Stimulated activated CD8-positive, alpha-beta memory T cell treated with anti-CD3 and anti-CD28 coated beads, Interleukin-15, amount 100 ng/mL, for 48 hours (primary cell): ENCODE measurements around the gene NPEPL1.

Experiments used
- DNase-seq, 2 donors: peaks; one replicate each; pipeline ENCODE4 v3.0.0-alpha.2; 2020; ENCODE audit warnings: low read depth in 2 of 2

Gene NPEPL1

DNA sequence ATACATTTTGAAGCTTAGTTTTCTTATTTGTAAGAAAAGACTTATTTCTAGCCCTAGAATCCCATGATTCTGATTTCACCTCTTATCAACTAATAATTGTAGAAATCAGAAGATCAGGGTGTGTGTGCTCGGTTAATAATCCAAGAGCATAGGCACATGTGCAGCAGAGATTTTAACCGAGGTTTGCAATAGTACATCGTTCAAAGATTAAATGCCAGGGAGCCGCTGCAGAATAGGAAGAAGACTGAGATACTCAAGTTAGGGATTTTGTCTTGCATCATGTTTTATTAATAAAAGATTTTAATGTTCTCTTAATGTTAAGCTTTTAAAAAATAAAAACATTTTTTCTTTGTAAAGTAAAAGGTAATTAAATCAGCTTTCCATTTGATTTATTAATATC lies 34.6 kb upstream of the NPEPL1 start:
- DNase-seq = no peak

DNA sequence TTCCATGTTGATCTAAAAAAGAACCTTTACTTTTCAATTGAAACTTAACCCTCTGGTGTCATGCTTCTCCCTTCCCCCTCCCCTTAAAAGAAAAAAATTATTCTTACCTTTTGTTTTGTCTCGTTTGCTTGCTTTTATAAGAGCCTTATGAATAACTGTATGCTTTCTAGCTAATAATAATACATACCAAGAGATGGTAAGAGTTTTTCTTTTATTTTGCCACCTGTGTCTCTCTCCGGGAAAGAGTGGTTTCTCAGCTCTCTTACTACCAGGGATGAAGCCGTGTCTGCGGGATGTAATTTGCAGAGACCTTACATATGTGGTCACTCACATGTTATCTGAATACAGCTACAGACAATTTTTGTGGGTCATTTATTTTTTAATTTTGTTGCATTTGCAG lies 33.8 kb upstream of the NPEPL1 start:
- DNase-seq = no peak

DNA sequence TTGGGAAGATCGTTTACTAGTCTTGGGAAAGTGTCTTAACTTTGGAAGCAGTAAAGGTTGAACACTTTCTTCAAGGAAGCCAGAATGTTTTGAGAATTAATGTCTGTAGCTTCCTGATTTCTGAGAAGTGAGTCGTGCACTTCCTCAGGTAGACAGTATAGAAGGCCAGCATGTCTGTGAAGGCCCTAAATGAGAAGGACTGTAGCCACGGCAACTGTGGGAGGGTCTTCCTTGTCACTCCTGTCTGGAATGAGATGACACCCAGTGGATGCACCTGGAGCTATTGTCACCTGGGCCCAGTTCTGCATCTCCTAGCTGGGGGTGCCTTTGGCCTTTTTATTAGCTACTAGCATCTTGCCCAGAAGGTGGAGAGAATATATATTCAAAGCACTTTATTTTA lies 32.8 kb upstream of the NPEPL1 start:
- DNase-seq = no peak

DNA sequence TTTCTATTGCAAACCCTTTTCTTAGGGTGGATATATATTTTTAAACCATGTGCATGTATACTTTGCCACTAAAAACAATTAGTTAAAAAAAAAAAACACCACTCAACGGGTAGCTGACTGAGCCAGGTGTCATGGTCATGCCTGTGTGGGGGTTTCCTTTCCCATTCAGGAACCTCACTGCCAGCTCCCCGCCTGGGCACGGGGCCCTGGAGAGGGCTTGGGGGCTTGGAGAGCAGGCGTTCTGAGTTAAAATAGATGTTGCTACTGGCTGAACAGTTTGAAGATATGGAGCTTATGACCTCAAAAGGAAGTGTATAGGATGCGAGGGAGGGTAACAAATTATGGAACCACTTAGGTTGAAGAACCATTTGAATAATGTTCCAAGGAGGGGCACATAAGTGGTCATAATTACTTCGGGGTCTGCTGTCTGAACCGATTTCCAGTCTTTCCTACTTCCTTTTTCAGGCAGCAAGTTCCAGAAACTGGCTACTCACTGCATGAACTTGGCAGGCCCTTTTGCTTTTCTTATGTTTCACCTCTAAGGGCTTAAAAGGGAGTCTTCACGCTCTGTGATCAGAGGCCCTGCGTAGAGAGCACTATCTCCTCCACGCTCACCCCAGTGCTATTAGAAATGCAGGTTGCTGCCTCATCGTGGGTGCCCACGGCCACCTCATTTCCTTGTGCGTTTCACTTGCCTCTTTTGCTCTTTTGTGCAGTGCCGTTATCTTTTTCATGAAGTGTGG lies 31.6 kb upstream of the NPEPL1 start:
- no peak for DNase-seq

DNA sequence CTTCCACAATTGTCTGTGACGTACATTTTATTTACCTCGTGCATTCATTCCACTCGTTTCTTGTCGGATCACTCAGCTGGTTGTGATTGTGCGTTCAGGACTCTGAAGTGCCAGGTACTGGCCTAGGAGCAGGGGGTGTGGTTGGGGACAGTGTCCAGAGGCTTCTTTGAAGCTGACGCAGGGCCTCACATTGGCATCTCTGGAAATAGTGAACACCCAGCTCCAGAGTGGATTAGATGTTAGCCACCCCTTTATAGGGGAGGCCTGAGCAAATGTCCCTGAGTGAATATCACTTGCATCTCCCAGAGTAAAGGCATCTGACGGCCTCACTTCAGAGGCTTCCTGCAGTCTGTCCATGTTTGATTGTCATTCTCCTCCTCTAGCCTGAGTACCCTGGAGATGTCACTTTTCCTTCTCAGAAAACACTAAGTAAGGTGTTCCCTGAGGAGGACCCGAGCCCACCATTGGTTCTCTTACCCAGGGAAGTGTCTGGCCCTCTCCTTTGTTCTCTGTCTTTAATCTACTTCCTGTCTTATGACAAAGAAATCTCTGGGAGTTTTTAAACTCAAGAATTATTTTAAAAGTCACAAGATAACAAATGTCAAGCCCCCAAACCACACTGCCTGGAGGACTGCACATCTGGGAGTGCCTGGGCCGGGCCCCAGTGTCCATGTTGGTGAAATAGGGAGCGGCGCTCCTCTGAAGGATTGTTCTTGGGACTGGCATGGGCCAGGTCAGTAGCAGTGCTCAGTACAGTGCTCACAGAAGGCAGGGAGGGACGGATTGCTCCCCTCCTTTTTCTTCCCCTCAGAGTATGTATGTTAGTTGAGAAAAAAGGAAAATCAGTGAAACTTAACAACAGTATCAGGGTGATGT lies 30.8 kb upstream of the NPEPL1 start:
- DNase-seq = no peak

DNA sequence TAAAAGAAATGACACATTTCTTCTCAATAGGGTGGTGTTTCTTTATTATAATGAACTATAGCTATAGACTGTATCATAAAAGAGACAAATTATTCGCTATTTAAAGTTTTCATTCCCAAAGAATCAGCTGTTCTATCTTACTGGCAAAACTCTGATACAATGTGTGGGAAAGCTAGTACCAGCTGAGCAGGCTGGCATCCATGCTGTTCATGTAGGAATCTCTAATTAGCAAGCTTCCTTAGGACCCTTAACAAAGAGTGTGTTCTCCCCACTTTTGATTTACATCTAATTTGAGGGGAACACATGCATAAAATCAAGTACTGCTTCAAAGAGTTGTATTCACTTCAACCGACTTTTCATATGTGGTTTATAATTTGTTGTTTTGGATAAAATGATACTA lies 28.3 kb upstream of the NPEPL1 start:
- no peak for DNase-seq

DNA sequence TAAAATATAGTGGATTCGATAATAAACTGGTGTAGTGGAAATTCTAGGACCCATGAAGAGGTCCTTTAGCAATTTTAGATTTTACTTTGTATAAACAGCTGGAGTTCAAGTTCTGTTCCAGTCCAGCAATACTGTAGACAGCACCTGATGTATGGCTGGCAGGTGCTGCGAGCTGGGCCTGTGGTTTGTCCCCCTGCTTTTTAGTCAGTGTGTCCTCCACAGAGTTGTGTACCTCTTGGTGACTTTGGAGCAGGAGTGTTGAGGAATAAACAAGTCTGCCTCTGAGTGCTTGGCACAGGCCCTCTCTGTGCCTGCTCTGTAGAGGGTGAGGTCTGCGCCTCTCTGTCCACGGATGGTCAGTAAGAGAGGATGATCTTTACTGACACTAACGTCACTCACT lies 27.7 kb upstream of the NPEPL1 start:
- DNase-seq = no peak

DNA sequence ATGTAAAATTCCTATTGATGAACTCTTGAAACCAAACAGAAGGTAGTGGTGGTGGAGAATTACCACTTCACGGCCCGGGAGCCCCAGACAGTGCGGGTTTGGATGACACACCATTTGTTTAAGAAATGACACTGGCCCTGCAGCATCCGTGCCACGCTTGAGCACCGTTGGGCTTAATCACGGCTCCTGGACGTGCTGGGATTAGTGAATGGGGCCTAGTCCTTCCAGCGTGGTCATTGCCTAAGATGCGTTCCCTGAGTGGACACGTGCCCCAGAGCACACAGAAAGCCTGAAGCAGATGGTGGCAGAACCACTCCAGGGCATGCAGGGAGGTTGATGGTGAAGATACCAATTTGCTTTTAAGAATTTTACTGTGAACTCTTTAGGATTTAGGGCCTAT lies 27.0 kb upstream of the NPEPL1 start:
- DNase-seq = no peak

DNA sequence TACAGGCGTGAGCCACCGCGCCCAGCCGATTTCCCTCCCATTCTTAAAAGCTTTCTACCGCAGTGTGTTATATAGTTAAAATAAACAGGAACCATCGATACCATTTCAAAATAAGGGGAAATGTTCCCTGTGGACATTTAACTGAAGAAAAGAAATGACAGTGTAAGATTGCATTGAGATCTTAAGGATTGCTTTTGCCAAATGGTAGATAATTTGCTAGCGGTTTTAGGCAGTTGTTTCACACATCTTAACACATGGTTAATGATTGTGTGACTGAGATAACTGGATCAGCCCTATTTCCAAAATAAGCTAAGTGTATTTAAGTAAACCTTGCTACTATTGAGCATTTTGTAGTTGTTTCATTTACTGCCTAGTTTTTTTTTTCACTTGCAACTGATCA lies 25.9 kb upstream of the NPEPL1 start:
- no peak for DNase-seq

DNA sequence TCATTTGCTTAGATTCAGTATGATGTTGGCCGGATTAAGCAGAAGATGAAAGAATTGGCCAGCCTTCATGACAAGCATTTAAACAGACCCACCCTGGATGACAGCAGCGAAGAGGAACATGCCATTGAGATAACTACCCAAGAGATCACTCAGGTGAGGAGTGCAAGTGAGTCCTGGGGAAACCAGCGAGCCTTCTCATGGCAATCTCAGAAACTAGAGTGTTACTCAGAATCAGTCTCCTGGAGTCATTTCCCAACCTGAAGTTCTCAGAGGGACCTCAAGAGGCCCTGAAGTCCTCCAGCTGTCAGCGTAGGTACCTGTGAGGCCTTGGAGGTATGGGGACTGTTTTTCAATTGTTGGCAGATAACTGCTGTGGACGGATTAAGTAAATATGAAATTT lies 24.6 kb upstream of the NPEPL1 start:
- no peak for DNase-seq

DNA sequence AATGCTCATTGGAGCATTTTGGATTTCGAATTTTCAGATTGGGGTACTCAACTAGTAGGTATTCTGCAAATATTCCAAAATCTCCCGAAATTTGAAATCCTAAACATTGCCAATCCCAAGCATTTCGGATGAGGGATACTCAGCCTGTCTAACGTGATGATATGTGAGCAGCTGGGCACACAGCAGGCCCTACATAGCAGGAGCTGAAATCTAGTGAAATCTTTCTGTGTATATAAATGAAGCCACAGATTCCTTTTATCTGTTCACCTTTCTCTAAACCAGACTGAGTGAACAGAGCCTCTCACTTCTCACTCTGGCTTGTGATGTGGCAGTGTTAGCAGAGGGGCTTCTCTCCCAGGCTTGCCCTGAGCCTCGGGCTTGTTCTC lies 23.7 kb upstream of the NPEPL1 start:
- no peak for DNase-seq

DNA sequence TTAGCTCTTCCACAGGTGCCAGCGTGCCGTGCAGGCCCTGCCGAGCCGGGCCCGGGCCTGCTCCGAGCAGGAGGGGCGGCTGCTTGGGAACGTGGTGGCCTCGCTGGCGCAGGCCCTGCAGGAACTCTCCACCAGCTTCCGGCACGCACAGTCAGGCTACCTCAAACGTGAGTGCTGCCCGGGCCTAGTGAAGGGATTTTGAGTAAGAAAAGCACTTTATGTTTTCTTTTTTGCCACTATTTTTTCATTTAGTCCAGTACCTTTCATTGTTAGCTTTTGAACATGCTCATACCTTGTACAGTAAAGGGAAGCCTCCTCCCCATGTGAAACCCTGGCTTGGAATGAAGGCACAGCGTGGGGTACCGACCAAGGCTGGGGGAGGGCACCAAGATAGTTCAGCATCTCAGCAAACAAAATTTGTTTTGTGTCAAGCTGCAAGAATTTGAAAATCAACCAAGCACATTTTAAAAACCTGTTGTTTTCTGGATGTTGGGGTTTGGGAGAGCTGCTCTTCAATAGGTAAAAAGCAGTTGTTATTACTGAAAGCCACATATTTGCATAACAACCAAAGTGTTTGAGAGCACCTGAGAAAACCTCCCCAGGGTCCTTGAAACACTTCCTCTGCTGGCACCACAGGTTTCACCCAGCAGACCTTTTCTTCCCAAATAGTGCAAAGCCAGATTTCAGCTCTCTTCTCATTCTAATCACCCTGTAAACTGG lies 23.2 kb upstream of the NPEPL1 start:
- no peak for DNase-seq

DNA sequence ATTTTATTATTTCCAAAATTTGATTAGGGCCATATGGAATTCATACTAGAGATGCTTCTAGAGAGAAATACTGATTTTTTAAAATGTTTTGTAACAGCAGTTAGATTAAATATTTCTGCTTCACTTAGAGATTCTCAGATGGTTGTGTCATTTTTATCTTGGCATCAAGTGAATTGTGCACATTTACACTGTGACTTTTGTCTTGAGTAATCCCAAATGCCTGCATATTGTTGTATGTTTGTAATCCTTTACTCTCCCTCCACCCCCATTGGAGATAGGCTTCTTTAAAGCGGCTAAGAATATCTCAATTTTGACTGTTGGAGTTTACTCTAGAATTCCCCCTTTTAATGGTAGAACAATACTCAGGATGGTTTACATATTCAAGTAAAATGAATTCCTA lies 22.5 kb upstream of the NPEPL1 start:
- no peak for DNase-seq

DNA sequence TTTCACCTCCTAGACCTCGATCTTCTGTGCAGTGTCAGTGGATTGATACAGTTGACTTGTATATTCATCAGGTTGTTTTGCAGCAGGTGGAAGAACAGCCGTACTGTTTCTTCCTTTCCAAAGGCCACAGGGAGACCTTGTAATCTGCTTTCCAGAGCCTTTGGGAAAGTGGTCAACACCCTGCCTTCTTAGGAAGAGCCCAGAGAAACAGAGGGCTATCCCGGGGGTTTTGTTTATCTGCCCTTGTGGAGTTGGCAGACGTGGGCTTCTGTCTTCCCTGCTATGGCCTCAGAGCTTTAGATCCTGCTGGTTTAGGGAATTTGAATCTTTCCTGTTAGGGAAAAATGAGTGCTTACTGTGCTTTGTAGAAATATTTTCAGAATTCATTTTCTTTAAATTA lies 21.9 kb upstream of the NPEPL1 start:
- no peak for DNase-seq

DNA sequence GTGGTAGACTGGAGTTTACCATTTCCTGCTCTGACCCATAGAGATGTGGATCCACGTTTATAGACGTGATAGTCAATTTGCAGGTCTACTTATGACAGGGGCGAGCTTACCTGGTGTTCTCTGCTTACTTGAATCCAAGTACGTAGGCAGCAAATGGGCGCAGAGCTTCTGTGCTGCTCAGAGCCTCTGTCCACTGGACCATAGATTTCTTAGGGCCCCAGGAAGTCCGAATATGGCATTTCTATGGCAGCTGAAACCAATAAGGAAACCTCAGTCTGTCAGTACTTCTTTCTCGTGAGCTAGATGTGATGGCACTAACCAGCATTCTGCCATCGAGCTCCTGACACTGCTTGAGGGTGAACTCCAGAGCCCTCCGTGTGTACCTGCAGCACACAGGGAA lies 19.5 kb upstream of the NPEPL1 start:
- DNase-seq = no peak

DNA sequence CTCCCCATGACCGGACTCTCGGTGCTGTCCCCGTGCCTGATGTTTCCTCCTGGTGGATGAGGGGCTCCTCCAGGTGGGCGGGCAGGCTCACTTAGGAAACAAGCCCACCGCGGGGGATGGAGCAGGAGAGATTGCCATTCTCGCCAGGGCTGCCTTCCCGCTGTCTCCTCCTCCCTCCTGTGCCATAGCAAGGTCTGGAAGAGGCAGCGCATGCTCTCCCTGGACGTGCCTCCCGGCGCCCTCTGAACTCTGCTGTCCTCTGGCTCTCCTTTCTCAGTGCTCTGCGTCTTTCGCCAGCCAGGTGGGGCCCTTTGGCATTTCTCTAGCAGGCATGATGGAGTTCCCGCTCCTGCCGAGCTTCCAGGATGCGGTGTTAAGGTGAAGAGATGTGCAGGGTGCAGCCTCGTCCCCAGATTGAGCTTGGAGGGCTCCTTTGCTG lies 17.4 kb upstream of the NPEPL1 start:
- no peak for DNase-seq

DNA sequence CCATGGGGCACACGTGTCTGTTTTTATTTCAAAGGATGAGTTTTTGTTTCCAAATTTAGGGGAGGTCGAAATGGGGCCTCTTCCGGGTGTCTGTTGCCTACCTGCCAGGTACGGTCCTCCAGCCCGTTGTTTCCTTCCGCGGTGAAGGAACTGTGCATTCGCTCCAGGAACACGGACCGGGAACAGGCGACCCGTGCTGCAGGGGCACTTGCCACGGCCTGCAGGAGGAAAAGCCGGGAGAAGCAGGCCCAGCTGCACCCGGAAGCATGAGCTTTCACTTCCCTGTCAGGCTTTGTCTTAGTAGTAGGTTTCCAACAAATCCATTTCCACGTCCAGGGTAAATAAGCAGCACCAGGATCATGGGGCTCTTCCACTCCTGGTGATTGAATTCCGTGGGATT lies 17.0 kb upstream of the NPEPL1 start:
- no peak for DNase-seq

DNA sequence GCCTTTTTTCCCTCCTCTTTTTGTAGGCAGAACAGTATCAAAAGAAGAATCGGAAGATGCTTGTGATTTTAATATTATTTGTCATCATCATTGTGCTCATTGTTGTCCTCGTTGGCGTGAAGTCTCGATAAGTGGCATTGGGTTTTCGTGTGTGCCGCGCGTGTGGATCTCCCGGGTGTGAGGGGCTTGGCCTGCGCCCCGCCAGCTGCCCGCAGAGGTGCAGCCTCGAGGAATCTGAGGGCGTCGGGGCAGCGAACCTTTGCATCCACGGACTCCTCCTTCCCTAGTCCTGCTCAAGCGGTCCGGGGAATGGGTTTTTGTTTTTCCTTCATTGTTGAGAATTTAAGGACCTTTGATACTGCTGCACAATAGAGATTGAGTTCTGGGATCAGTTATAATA lies 16.4 kb upstream of the NPEPL1 start:
- DNase-seq = no peak

DNA sequence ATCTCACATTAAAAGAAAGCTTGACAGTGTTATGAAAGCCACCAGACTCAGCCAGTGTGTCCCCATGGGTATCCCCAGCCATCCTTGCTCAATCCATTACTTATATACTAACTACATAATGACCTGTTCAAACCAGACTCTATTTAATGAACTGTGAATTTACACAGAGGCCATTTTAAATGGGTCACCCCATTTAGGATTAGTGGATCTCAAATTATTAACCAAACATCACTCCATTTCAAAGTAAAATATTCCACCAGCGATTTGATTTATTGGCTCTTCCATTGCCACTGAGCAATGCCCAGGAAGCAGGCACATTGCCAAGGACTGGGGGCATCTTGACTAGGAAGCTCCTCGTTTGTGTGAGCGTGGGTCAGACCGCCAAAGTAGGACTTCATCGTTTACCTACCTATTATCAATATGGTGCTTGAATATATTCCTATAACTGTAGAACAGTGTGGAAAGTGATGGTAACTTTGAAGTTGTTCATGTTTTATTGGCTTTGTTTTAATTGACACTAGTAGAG lies 15.5 kb upstream of the NPEPL1 start:
- no peak for DNase-seq

DNA sequence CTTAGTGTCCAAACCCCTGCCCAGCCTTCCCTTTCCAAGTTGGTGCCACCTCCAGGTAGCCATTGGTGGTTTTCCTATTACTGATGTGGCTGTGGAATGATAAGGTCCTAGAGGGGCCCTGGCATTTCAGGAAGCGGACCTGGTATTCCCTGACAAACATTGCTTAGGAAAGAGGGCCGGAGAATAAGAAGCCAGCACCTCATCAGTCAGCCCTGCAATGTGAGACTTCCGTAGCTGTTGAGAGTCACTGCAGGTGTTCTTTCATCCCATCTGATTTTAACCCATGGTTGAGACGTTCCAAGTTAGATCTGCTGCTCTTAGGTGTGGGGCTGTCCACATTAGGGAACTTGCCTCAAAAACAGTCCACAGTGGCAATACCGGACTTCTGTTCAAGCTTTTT lies 14.8 kb upstream of the NPEPL1 start:
- no peak for DNase-seq

DNA sequence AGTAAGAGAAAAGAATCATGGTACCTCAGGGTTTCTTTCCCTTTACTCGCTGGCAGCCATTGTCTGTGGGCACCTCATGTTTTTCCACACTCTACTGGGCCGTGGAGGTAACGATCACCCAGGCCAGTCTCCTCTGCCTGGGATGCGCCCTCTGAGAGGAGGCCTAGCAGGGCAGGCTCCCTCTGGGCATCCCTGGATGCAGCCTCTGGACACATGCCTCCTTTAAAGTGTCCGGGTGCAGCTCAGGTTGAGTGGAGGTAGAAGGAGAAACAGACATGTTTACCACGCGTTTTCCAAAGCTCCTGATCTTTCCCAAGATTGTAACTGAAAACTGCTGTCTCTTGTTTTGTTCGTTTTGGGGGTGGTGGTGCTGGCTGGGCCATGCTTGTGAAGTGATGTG lies 13.8 kb upstream of the NPEPL1 start:
- no peak for DNase-seq
